ENCODE data around the gene PRRC1.

GRCh38 chr5:127574852-127575679 lies 57.6 kb downstream of the PRRC1 start:
- TF ChIP-seq ATF3 (IDR thresholded peaks at IDR 0.05) (no peak), CTCF (IDR thresholded peaks at IDR 0.05; ENCODE audit: low read depth, low read length, missing input control) (no peak), TAF1 (conservative IDR thresholded peaks at IDR 0.05) (no peak), EGR1 (IDR thresholded peaks at IDR 0.05; ENCODE audit: low read depth in 2 of 2) (no peak), FOXA2 (IDR thresholded peaks at IDR 0.05) (no peak), SP1 (IDR thresholded peaks at IDR 0.05) (no peak)
- TF ChIP-seq, protein P1, sequence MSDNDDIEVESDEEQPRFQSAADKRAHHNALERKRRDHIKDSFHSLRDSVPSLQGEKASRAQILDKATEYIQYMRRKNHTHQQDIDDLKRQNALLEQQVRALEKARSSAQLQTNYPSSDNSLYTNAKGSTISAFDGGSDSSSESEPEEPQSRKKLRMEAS (IDR thresholded peaks at IDR 0.05), result no peak
- TF ChIP-seq, protein P2, sequence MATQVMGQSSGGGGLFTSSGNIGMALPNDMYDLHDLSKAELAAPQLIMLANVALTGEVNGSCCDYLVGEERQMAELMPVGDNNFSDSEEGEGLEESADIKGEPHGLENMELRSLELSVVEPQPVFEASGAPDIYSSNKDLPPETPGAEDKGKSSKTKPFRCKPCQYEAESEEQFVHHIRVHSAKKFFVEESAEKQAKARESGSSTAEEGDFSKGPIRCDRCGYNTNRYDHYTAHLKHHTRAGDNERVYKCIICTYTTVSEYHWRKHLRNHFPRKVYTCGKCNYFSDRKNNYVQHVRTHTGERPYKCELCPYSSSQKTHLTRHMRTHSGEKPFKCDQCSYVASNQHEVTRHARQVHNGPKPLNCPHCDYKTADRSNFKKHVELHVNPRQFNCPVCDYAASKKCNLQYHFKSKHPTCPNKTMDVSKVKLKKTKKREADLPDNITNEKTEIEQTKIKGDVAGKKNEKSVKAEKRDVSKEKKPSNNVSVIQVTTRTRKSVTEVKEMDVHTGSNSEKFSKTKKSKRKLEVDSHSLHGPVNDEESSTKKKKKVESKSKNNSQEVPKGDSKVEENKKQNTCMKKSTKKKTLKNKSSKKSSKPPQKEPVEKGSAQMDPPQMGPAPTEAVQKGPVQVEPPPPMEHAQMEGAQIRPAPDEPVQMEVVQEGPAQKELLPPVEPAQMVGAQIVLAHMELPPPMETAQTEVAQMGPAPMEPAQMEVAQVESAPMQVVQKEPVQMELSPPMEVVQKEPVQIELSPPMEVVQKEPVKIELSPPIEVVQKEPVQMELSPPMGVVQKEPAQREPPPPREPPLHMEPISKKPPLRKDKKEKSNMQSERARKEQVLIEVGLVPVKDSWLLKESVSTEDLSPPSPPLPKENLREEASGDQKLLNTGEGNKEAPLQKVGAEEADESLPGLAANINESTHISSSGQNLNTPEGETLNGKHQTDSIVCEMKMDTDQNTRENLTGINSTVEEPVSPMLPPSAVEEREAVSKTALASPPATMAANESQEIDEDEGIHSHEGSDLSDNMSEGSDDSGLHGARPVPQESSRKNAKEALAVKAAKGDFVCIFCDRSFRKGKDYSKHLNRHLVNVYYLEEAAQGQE (IDR thresholded peaks at IDR 0.05), result no peak

Measured in liver (tissue), 3 donors.